ENCODE results near the gene EXTL1. TPM values are rescaled to one million over a fixed set of nuclear protein-coding genes. Genes with fewer than 3 reads are reported as not detected.

Gene EXTL1
- polyA plus RNA-seq, 6 donors from 2014 or later, result not detected

GRCh38 chr1:26079960-26080814, 58.6 kb downstream of the EXTL1 start:
- Mint-ChIP-seq H3K27ac (no peak overlapping the region), H3K9me3 (no peaks in the 10 kb centered on the region), H3K4me3 (no peak overlapping the region), H3K36me3 (peaks cover 0 to 8% of the 10 kb centered on the region in 2 donors), H3K27me3 (peaks cover 15 to 29% (median 26%) of the 10 kb centered on the region in 3 donors), H3K4me1 (no peaks in the 10 kb centered on the region)
- no peak for ATAC-seq (ENCODE audit: low read depth in 2 of 2)
- no peak for DNase-seq

GRCh38 chr1:26081267-26082019, 59.9 kb downstream of the EXTL1 start:
- DNase-seq (no peak), ATAC-seq (ENCODE audit: low read depth in 2 of 2) (no peak)
- H3K36me3 Mint-ChIP-seq, result peaks cover 0 to 8% of the 10 kb centered on the region in 2 donors
- peak overlapping the region in 1 of 8 donors; percentile 69 for H3K4me3 Mint-ChIP-seq
- no peaks in the 10 kb centered on the region for H3K4me1 Mint-ChIP-seq
- H3K27ac Mint-ChIP-seq, result peak overlapping the region in 1 of 6 donors; percentile 65
- peaks cover 19 to 35% (median 21%) of the 10 kb centered on the region in 3 donors for H3K27me3 Mint-ChIP-seq
- no peaks in the 10 kb centered on the region for H3K9me3 Mint-ChIP-seq

GRCh38 chr1:26082020-26082350, 60.4 kb downstream of the EXTL1 start:
- no peak overlapping the region for H3K27ac Mint-ChIP-seq
- H3K27me3 Mint-ChIP-seq, result peaks cover 18 to 34% (median 19%) of the 10 kb centered on the region in 3 donors
- ATAC-seq (ENCODE audit: low read depth in 2 of 2) (no peak), DNase-seq (no peak)
- no peak overlapping the region for H3K4me3 Mint-ChIP-seq
- no peaks in the 10 kb centered on the region for H3K4me1 Mint-ChIP-seq
- no peaks in the 10 kb centered on the region for H3K9me3 Mint-ChIP-seq
- peaks cover 0 to 8% of the 10 kb centered on the region in 2 donors for H3K36me3 Mint-ChIP-seq

GRCh38 chr1:26083208-26083607, 61.6 kb downstream of the EXTL1 start:
- H3K4me3 Mint-ChIP-seq, result no peak overlapping the region
- H3K4me1 Mint-ChIP-seq, result no peaks in the 10 kb centered on the region
- peaks cover 18 to 34% (median 19%) of the 10 kb centered on the region in 3 donors for H3K27me3 Mint-ChIP-seq
- H3K27ac Mint-ChIP-seq, result no peak overlapping the region
- H3K36me3 Mint-ChIP-seq, result peaks cover 0 to 8% of the 10 kb centered on the region in 2 donors
- no peaks in the 10 kb centered on the region for H3K9me3 Mint-ChIP-seq
- DNase-seq, result no peak
- no peak for ATAC-seq (ENCODE audit: low read depth in 2 of 2)

GRCh38 chr1:26084091-26084561, 62.6 kb downstream of the EXTL1 start:
- H3K27me3 Mint-ChIP-seq, result peaks cover 18 to 29% (median 19%) of the 10 kb centered on the region in 3 donors
- DNase-seq, result no peak
- no peak for ATAC-seq (ENCODE audit: low read depth in 2 of 2)
- no peaks in the 10 kb centered on the region for H3K9me3 Mint-ChIP-seq
- peak overlapping the region in 1 of 8 donors; percentile 69 for H3K4me3 Mint-ChIP-seq
- H3K4me1 Mint-ChIP-seq, result no peaks in the 10 kb centered on the region
- H3K27ac Mint-ChIP-seq, result no peak overlapping the region
- H3K36me3 Mint-ChIP-seq, result peaks cover 0 to 8% of the 10 kb centered on the region in 2 donors

- no peaks in the 10 kb centered on the region for H3K9me3 Mint-ChIP-seq
- peaks cover 0 to 8% of the 10 kb centered on the region in 2 donors for H3K36me3 Mint-ChIP-seq
- peak overlapping the region in 1 of 6 donors; percentile 15 for H3K27ac Mint-ChIP-seq
- no peaks in the 10 kb centered on the region for H3K4me1 Mint-ChIP-seq
- peaks cover 18 to 29% (median 19%) of the 10 kb centered on the region in 3 donors for H3K27me3 Mint-ChIP-seq
- H3K4me3 Mint-ChIP-seq, result no peak overlapping the region
- no peak for ATAC-seq (ENCODE audit: low read depth in 2 of 2)
- DNase-seq, result no peak
Observed at GRCh38 chr1:26084844-26085243, 63.3 kb downstream of the EXTL1 start.

Other genes starting within 250 kb of the EXTL1 start
- 1 to 10 TPM; 1.2 to 3.3 (median 1.3) TPM for gene SELENON, start 221.6 kb upstream of the EXTL1 start, polyA plus RNA-seq (ENCODE audit: low read depth in 6 of 6)
- 10 to 100 TPM; 31.9 to 70.8 (median 38.7) TPM for gene MTFR1L, start 201.8 kb upstream of the EXTL1 start, polyA plus RNA-seq (ENCODE audit: low read depth in 6 of 6)
- gene AUNIP, start 162.3 kb upstream of the EXTL1 start, polyA plus RNA-seq (ENCODE audit: low read depth in 6 of 6), result under 1 TPM in 1 of 6 donors, not detected in 5; 0.15 TPM
- under 1 TPM in 4 of 6 donors, not detected in 2; 0.08 to 0.24 (median 0.12) TPM for gene PAQR7, start 146.1 kb upstream of the EXTL1 start, polyA plus RNA-seq (ENCODE audit: low read depth in 6 of 6)
- 100 to 1,000 TPM; 109 to 169 (median 137) TPM for gene STMN1, start 115.4 kb upstream of the EXTL1 start, polyA plus RNA-seq (ENCODE audit: low read depth in 6 of 6)
- 1 to 10 TPM; 4.0 to 9.2 (median 7.7) TPM for gene PAFAH2, start 23.7 kb upstream of the EXTL1 start, polyA plus RNA-seq (ENCODE audit: low read depth in 6 of 6)
- not detected for gene SLC30A2, start 24.3 kb downstream of the EXTL1 start, polyA plus RNA-seq (ENCODE audit: low read depth in 6 of 6)
- gene TRIM63, start 45.9 kb downstream of the EXTL1 start, polyA plus RNA-seq (ENCODE audit: low read depth in 6 of 6), result not detected
- gene PDIK1L, start 90.0 kb downstream of the EXTL1 start, polyA plus RNA-seq (ENCODE audit: low read depth in 6 of 6), result 1 to 10 TPM; 3.2 to 6.0 (median 4.9) TPM
- gene FAM110D, start 137.3 kb downstream of the EXTL1 start, polyA plus RNA-seq (ENCODE audit: low read depth in 6 of 6), result not detected
- not detected for gene C1orf232, start 147.2 kb downstream of the EXTL1 start, polyA plus RNA-seq (ENCODE audit: low read depth in 6 of 6)
- gene ZNF593, start 148.1 kb downstream of the EXTL1 start, polyA plus RNA-seq (ENCODE audit: low read depth in 6 of 6), result 10 to 100 TPM; 33.3 to 52.3 (median 36.1) TPM
- gene ZNF593OS, start 150.1 kb downstream of the EXTL1 start, polyA plus RNA-seq (ENCODE audit: low read depth in 6 of 6), result 1 to 10 TPM in 5 of 6 donors, under 1 TPM in 1; 0.96 to 3.5 (median 1.9) TPM
- under 1 TPM in 3 of 6 donors, not detected in 3; 0.44 to 0.57 (median 0.49) TPM for gene CNKSR1, start 155.7 kb downstream of the EXTL1 start, polyA plus RNA-seq (ENCODE audit: low read depth in 6 of 6)
- not detected for gene CATSPER4, start 168.8 kb downstream of the EXTL1 start, polyA plus RNA-seq (ENCODE audit: low read depth in 6 of 6)
- 1 to 10 TPM; 2.5 to 8.2 (median 4.9) TPM for gene CEP85, start 212.4 kb downstream of the EXTL1 start, polyA plus RNA-seq (ENCODE audit: low read depth in 6 of 6)

All from naive B cell (primary cell).